Lung (tissue), 12 donors: ENCODE data around the gene PADI4. TPM values are rescaled to one million over a fixed set of nuclear protein-coding genes. Genes with fewer than 3 reads are reported as not detected.

Experiments
- ATAC-seq: fragments of 200-7000 bp; cut with Tn5 transposase; one replicate; pipeline ENCODE4 v1.9.1; 2020; ENCODE audit warnings: moderate number of reproducible peaks; ENCODE audit not compliant: insufficient read depth, low FRiP score
- DNase-seq, 3 donors: peaks; one replicate each; pipeline ENCODE4 v3.0.0-alpha.2; 2013 to 2017
- H3K27ac ChIP-seq, 2 donors: one replicate each; pipeline ENCODE4 v1.5.1; 2013; ENCODE audit warnings: mild to moderate bottlenecking in 2 of 2, moderate library complexity in 2 of 2, control low read depth in 1 of 2, inconsistent platforms in 1 of 2, low read depth in 1 of 2, low read length in 1 of 2
- H3K27me3 ChIP-seq, 3 donors: one replicate each; pipeline ENCODE4 v1.5.1; 2013; ENCODE audit warnings: low read length in 2 of 3; ENCODE audit not compliant: control insufficient read depth in 3 of 3, insufficient read depth in 3 of 3
- H3K36me3 ChIP-seq, 4 donors: one replicate each; pipeline ENCODE4 v1.5.1; 2013; ENCODE audit warnings: low read length in 4 of 4, mild to moderate bottlenecking in 1 of 4, moderate library complexity in 1 of 4; ENCODE audit not compliant: control insufficient read depth in 4 of 4, insufficient read depth in 4 of 4
- H3K4me1 ChIP-seq, 5 donors: one replicate each; pipeline ENCODE4 v1.5.1; 2013; ENCODE audit warnings: low read length in 5 of 5, mild to moderate bottlenecking in 2 of 5, moderate library complexity in 1 of 5; ENCODE audit not compliant: control insufficient read depth in 5 of 5, insufficient read depth in 5 of 5
- H3K4me3 ChIP-seq: one replicate; pipeline ENCODE4 v1.5.1; 2013; ENCODE audit warnings: mild to moderate bottlenecking, control low read depth, moderate library complexity
- H3K9ac ChIP-seq, 2 donors: one replicate each; pipeline ENCODE4 v1.5.1; 2013; ENCODE audit warnings: low read length in 2 of 2, control low read depth in 1 of 2; ENCODE audit not compliant: insufficient read depth in 1 of 2
- H3K9me3 ChIP-seq, 4 donors: one replicate each; pipeline ENCODE4 v1.5.1; 2013; ENCODE audit warnings: low read length in 3 of 4, mild to moderate bottlenecking in 1 of 4, moderate library complexity in 1 of 4; ENCODE audit not compliant: control insufficient read depth in 4 of 4, insufficient read depth in 3 of 4
- WGBS, 2 donors: extraction: QIAGEN DNeasy Blood & Tissue Kit; methylation state at CpG; one replicate each; pipeline ENCODE4 v1.1.7; 2013; 5-methylcytosine and 5-hydroxymethylcytosine counted together
- polyA plus RNA-seq, 2 donors: library from polyadenylated mRNA; stranded (reverse); fragments of 200-250 nt; gene quantifications; one replicate each; pipeline ENCODE4 v1.2.1, GENCODE V29; 2013
- total RNA-seq, 2 donors: library from RNA; depleted of rRNA in 1 of 2; stranded (reverse); fragments of >200 nt in 1 of 2; gene quantifications; one replicate each; pipeline ENCODE4 v1.2.1, GENCODE V29; 2014 to 2021
- TF ChIP-seq, protein P1 (sequence below): IDR thresholded peaks from 2 replicates; pipeline ENCODE4 v1.5.1; 2012; ENCODE audit warnings: mild to moderate bottlenecking; ENCODE audit errors: control extremely low read depth, extremely low read depth
- donor health status: control.
- donor health status: control.
- donor health status: Bipolar disorder and iron deficiency.
- donor health status: healthy.
- donor health status: DM: yes; HTN: yes; CAD: no.

Gene PADI4
- total and polyA plus RNA-seq, 4 donors = 1.7 to 22.5 (median 14.2) TPM

DNA sequence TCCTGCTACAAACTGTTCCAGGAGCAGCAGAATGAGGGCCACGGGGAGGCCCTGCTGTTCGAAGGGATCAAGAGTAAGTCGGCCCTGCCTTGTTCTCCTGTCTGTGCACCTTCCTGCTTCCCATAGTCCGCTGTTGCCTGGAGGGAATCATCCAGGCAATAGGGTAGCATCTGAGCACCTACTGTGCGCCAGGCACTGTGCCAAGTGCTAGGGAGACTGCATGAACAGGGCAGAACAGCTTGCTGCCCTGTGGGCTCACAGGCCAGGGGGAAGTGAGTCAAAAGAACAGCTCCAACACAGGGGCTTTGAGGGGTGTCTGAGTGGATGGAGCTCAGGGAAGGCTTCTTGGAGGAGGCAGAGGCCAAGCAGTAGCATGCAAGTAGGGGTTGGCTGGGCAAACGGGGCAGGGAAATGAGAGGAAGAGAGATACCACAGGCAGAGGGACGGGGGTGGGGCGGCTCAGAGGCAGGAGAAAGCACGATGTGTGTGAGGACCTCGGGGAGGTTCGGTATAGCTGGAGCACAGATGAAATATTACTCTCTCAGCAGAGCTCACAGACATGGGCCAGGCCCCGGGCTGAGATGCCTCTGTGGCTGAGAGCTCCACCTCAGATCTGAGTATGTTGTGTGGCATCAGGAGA, 48.5 kb downstream of the PADI4 start:
- WGBS, 2 donors = 24 to 51% methylated on average over 11 to 12 of the region's 12 CpGs
- H3K9me3 ChIP-seq = no peaks in the 10 kb centered on the region
- peaks cover 0 to 7% (median 2%) of the 10 kb centered on the region in 3 donors for H3K27me3 ChIP-seq
- ATAC-seq = no peak
- DNase-seq = no peak
- TF ChIP-seq, protein P1, sequence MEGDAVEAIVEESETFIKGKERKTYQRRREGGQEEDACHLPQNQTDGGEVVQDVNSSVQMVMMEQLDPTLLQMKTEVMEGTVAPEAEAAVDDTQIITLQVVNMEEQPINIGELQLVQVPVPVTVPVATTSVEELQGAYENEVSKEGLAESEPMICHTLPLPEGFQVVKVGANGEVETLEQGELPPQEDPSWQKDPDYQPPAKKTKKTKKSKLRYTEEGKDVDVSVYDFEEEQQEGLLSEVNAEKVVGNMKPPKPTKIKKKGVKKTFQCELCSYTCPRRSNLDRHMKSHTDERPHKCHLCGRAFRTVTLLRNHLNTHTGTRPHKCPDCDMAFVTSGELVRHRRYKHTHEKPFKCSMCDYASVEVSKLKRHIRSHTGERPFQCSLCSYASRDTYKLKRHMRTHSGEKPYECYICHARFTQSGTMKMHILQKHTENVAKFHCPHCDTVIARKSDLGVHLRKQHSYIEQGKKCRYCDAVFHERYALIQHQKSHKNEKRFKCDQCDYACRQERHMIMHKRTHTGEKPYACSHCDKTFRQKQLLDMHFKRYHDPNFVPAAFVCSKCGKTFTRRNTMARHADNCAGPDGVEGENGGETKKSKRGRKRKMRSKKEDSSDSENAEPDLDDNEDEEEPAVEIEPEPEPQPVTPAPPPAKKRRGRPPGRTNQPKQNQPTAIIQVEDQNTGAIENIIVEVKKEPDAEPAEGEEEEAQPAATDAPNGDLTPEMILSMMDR = no peak
- no peaks in the 10 kb centered on the region for H3K4me1 ChIP-seq
- no peak overlapping the region for H3K27ac ChIP-seq
- H3K9ac ChIP-seq = no peak overlapping the region
- no peaks in the 10 kb centered on the region for H3K36me3 ChIP-seq
- no peak overlapping the region for H3K4me3 ChIP-seq

DNA sequence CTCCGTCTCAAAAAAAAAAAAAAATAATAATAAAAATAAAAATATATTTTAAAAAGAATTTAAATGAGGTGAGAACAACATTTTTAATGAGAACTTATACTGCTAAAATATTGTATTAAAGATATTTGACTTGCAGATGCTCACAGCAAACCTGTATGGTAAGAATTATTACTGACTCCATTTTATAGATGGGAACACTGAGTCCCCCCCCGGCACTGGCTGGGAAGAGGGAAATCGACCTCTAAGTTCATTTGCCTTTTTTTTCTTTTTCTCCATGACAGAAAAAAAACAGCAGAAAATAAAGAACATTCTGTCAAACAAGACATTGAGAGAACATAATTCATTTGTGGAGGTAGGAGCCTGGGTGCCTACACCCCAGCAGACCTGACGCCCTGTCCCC, 50.6 kb downstream of the PADI4 start:
- Histone ChIP-seq H3K4me1 (no peaks in the 10 kb centered on the region), H3K36me3 (no peaks in the 10 kb centered on the region), H3K9me3 (no peaks in the 10 kb centered on the region), H3K4me3 (no peak overlapping the region), H3K9ac (no peak overlapping the region), H3K27me3 (peaks cover 0 to 7% (median 0%) of the 10 kb centered on the region in 3 donors), H3K27ac (no peak overlapping the region)
- WGBS, 2 donors = 74 to 94% methylated on average over 3 to 4 of the region's 4 CpGs
- no peak for DNase-seq
- no peak for ATAC-seq
- TF ChIP-seq, protein P1 = no peak

DNA sequence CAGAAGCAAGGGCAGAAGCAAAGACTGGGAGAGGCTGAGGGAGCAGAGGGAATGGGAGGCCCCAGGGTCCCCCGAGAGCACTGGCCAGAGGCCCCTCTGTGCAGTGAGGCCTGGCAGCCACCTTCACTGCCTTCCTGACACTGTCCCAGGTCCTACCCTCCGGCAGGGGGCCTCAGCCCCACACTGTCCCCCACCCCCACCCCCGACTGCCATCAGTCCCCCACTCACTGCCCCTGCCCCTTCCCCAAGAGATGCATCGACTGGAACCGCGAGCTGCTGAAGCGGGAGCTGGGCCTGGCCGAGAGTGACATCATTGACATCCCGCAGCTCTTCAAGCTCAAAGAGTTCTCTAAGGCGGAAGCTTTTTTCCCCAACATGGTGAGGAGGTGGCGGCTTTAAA, 51.0 kb downstream of the PADI4 start:
- DNase-seq (no peak), ATAC-seq (no peak)
- no peak overlapping the region for H3K27ac ChIP-seq
- H3K4me1 ChIP-seq = no peaks in the 10 kb centered on the region
- WGBS, 2 donors = 49 to 84% methylated on average over 11 of the region's 11 CpGs
- TF ChIP-seq, protein P1 = no peak
- peaks cover 0 to 11% (median 0%) of the 10 kb centered on the region in 3 donors for H3K27me3 ChIP-seq
- H3K4me3 ChIP-seq = no peak overlapping the region
- H3K9me3 ChIP-seq = no peaks in the 10 kb centered on the region
- no peak overlapping the region for H3K9ac ChIP-seq
- H3K36me3 ChIP-seq = no peaks in the 10 kb centered on the region

DNA sequence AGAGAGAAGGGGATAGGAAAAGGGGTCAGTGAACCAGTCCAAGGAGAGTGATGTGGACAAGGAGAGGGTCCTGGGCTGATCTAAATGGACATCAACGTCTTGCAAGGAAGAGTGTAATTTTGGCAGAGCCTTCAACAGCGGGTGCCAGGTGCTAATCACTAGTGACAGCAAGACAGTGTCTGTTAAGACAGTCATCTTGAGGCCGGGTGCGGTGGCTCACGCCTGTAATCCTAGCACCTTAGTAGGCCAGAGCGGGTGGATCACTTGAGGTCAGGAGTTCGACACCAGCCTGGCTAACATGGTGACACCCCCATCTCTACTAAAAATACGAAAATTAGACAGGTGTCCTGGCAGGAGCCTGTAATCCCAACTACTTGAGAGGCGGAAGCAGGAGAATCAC, 51.8 kb downstream of the PADI4 start:
- H3K9ac ChIP-seq = no peak overlapping the region
- 85 to 88% methylated on average over 9 of the region's 9 CpGs for WGBS, 2 donors

More for the DNA sequence above, 51.8 kb downstream of the PADI4 start:
- Histone ChIP-seq H3K27me3 (peaks cover 0 to 9% (median 0%) of the 10 kb centered on the region in 3 donors), H3K36me3 (no peaks in the 10 kb centered on the region), H3K4me3 (no peak overlapping the region), H3K27ac (no peak overlapping the region), H3K4me1 (no peaks in the 10 kb centered on the region), H3K9me3 (peaks cover 0 to 4% (median 0%) of the 10 kb centered on the region in 4 donors)
- ATAC-seq (no peak), DNase-seq (no peak)
- TF ChIP-seq, protein P1 = no peak
